Skin epidermis (tissue), 12 donors: ENCODE results near the gene SNAP47.

Experiments
- H3K27ac ChIP-seq, 21 experiments: fragments of 200-600 bp; sonication (generic) in 11 of 21; one replicate each; pipeline ENCODE4 v1.5.0; 2020; ENCODE audit warnings: mild to moderate bottlenecking in 3 of 21, inconsistent platforms in 2 of 21, moderate library complexity in 2 of 21
- H3K4me3 ChIP-seq, 7 experiments: fragments of 200-600 bp; sonication (generic) in 2 of 7; one replicate each; pipeline ENCODE4 v1.5.0; 2020; ENCODE audit warnings: inconsistent platforms in 2 of 7, mild to moderate bottlenecking in 2 of 7, moderate library complexity in 1 of 7

The SNAP47 gene

DNA sequence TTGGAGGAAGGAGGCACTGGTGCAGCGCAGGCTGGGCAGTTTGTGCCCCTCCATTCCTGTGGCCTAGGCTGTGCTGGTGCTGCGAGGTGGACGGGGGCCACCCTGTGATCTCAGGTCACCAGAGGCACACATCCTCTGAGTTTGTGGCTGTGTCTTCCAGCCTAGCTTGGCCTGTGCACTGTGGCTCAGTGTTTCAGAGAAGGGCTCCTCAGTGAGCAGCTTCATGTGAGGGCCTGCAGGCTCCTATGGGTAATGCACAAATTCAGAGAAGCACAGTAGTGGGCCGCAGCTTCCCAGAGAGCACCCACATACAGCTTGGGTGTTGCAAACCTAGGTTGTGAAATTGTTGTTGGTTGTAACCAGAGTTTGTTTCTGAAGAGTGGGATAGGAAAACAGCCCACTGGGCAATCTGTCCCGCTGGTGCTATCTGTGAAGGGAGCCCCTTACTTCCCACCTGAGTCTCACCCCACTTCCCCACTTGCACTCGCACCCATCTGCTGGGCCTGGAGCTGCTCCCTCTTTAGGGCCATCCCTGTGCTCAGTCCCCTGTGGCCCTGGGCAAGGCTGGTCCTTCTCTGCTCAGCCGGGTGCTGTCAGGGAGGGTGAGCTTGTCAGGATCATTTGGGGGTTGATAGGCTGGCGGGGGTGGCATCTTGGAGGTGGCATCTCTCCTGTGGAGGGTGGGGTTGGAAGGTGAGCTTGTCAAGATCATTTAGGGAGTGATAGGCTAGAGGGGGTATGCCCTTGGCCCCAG, 30.2 kb downstream of the SNAP47 start:
- H3K27ac ChIP-seq = peak overlapping the region in 12 of 21 experiments; percentile 14 to 89 (median 67)
- no peak overlapping the region for H3K4me3 ChIP-seq

- Histone ChIP-seq H3K27ac (peak overlapping the region in 12 of 21 experiments; percentile 14 to 89 (median 67)), H3K4me3 (no peak overlapping the region)
Measured at GRCh38 chr1:227766015-227766634, 30.9 kb downstream of the SNAP47 start.

GRCh38 chr1:227766653-227767277, 31.5 kb downstream of the SNAP47 start:
- Histone ChIP-seq H3K4me3 (no peak overlapping the region), H3K27ac (peak overlapping the region in 14 of 21 experiments; percentile 11 to 89 (median 46))

GRCh38 chr1:227767401-227768124, 32.3 kb downstream of the SNAP47 start:
- Histone ChIP-seq H3K4me3 (no peak overlapping the region), H3K27ac (peak overlapping the region in 8 of 21 experiments; percentile 38 to 89 (median 66))

GRCh38 chr1:227768125-227768439, 32.8 kb downstream of the SNAP47 start:
- Histone ChIP-seq H3K4me3 (no peak overlapping the region), H3K27ac (peak overlapping the region in 2 of 21 experiments; percentile 7 to 42)

GRCh38 chr1:227768640-227769039, 33.4 kb downstream of the SNAP47 start:
- Histone ChIP-seq H3K27ac (peak overlapping the region in 1 of 21 experiments; percentile 42), H3K4me3 (no peak overlapping the region)

GRCh38 chr1:227769047-227769935, 34.1 kb downstream of the SNAP47 start:
- Histone ChIP-seq H3K4me3 (no peak overlapping the region), H3K27ac (peak overlapping the region in 1 of 21 experiments; percentile 5)

DNA sequence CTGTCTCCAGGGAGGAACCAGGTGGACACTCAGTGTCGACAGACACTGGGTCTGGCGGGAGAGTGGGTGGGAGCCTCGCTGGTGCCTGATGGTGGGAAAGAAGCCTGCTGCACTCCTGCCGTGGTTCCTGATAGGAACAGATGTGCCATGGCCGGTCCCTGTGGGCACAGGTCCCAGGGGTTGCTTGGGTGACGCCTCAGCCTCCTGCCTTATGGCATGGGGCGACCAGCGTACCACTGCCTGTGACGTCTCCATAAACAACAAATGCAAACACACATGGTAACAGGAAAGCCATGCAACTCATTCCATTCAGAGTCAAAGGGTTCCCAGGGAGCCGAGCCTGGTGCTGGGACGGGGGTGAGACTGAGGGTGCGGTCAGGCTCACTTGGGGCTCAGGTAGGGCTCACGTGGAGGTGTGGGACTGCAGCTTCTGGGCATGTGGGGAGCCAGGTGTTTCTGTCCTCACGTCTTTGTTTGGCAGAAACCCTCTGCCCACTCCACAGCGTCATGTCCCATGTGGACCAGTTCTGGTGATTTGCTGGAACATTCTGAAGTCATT, 34.8 kb downstream of the SNAP47 start:
- peak overlapping the region in 1 of 21 experiments; percentile 5 for H3K27ac ChIP-seq
- H3K4me3 ChIP-seq = no peak overlapping the region

DNA sequence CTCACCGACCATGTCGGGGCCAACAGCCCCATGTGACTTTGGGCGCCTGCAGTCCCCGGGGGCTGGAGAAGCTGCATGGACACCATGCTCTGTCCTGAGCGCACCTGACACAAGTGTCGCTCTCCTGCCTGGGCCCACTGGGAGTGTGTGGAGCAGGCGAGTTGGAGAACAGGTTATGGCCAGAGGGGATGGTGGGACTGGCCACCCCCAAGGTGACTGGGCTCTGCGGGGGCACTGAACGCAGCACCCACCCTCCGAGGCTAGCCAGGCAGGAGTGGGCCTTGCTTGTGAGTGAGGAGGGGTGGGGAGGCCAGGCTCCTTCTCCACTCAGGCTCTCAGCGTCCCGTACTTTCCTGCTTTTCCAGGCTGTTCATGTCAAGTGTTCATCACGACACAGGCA, 35.6 kb downstream of the SNAP47 start:
- H3K4me3 ChIP-seq = no peak overlapping the region
- H3K27ac ChIP-seq = no peak overlapping the region

GRCh38 chr1:227771326-227771725, 36.1 kb downstream of the SNAP47 start:
- H3K27ac ChIP-seq = no peak overlapping the region
- H3K4me3 ChIP-seq = no peak overlapping the region

DNA sequence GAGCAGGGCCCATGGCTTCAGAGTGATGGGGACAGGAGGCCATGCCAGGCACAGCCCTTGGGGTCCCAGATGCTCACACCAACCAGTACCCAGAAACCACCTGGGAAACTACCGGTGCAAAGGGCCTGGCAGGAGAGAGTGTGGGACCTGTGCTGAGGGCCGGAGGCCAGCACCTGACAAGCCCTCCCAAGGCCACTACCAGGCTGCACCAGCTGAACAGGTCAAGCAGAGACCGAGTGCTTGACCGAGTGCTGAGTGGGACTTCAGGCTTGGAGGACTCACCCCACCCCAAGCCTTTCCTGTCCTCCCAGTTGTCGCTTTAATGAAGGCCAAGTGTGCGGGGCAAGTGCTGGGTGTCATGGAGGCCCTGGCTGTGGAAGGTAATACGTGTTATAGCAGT, 36.5 kb downstream of the SNAP47 start:
- Histone ChIP-seq H3K4me3 (no peak overlapping the region), H3K27ac (no peak overlapping the region)

GRCh38 chr1:227773558-227773957, 38.3 kb downstream of the SNAP47 start:
- H3K4me3 ChIP-seq = no peak overlapping the region

GRCh38 chr1:227774051-227774731, 39.0 kb downstream of the SNAP47 start:
- H3K27ac ChIP-seq = peak overlapping the region in 3 of 21 experiments; percentile 13 to 73 (median 52)
- H3K4me3 ChIP-seq = no peak overlapping the region

More at GRCh38 chr1:227773558-227773957, 38.3 kb downstream of the SNAP47 start:
- H3K27ac ChIP-seq = peak overlapping the region in 2 of 21 experiments; percentile 13 to 73

DNA sequence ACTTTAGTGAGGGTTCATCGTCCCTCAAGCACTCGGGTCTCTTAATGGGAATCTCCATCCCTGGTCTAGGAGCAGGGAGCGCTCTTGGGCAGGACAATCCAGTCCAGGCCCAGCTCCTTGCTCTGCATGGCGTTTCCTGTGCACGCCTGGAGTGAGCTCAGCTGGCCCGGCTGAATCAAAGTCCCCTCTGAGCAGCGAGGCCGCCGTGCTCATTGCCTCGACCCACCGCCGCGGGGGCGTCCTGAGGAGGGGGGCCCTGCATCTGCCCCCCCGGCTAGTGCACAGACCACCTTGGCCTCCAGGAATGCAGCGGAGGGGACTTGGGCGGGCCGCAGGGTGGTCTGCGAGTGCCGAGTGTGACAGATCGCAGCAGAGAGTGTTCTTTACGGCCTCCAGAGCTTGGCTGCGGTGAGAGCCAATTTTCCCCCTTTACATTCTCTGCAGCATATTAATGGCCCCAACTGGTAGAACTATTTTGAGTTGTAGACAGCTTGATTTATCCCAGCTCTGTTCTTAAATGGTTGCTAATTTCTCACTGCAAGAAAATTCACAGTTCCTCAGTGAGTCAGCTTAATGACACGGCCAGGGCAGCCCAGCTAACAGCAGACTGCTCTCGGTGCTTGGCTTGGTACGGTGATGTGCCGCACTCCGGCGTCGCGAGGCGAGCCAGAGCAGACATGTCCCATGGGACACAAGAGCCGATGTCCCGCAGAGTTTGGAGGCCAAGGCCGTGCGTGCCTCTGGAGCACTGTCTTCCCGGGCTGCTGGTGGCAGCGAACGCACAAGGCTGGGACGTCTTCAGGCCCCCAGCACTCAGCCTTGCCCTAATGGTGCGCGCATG, 39.8 kb downstream of the SNAP47 start:
- Histone ChIP-seq H3K4me3 (no peak overlapping the region), H3K27ac (peak overlapping the region in 3 of 21 experiments; percentile 12 to 73 (median 45))

DNA sequence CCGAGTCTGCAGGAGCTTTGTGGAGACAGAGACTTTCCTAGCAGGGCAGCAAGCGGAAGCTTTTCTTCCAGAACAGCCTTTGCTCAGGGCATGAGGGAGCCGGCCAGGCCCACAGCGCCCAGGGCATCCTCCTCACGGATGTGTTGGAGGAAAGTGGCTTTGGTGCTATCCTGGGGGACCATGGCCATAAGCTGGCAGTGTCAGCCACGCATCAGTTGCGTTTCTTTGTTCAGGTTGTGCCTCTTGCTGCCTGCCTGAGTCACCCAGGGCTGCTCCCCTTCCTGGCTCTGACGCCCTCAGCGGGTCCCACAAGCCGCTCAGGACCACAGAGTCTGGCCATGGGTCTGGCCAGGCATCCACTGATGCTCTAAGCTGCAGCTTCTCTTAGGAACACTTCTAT, 40.6 kb downstream of the SNAP47 start:
- Histone ChIP-seq H3K27ac (peak overlapping the region in 4 of 21 experiments; percentile 4 to 51 (median 32)), H3K4me3 (no peak overlapping the region)

- Histone ChIP-seq H3K27ac (peak overlapping the region in 2 of 21 experiments; percentile 18 to 45), H3K4me3 (no peak overlapping the region)
Measured at GRCh38 chr1:227776331-227776771, 41.1 kb downstream of the SNAP47 start.

GRCh38 chr1:227777156-227777555, 41.9 kb downstream of the SNAP47 start:
- no peak overlapping the region for H3K4me3 ChIP-seq
- no peak overlapping the region for H3K27ac ChIP-seq
